Measurements from ENCODE around the gene SDCBP2. TPM values are rescaled to one million over a fixed set of nuclear protein-coding genes. Genes with fewer than 3 reads are reported as not detected.

Gene SDCBP2, protein sequence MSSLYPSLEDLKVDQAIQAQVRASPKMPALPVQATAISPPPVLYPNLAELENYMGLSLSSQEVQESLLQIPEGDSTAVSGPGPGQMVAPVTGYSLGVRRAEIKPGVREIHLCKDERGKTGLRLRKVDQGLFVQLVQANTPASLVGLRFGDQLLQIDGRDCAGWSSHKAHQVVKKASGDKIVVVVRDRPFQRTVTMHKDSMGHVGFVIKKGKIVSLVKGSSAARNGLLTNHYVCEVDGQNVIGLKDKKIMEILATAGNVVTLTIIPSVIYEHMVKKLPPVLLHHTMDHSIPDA
- total RNA-seq (18.3 TPM), polyA plus RNA-seq (ENCODE audit: insufficient read depth, low read depth, low replicate concordance) (10.3 TPM)
- long read RNA-seq, donor 1 = 0 reads
- long read RNA-seq, donor 2 = 0 reads
- long read RNA-seq, donor 3 = 0 reads
- long read RNA-seq, donor 4, partial matches to known transcripts = 0 of 1 reads
- long read RNA-seq, donor 4, other reads (novel, unspliced or antisense) = 0 of 1 reads
- long read RNA-seq, donor 5 = 0 reads
- long read RNA-seq, donor 6, partial matches to known transcripts = 0 of 1 reads
- long read RNA-seq, donor 6, other reads (novel, unspliced or antisense) = 0 of 1 reads
- long read RNA-seq, donor 7, transcript SDCBP2-202 (9 exons, 1,519 nt) = major isoform, 12 of 22 reads
- long read RNA-seq, donor 7, partial matches to known transcripts = 5 of 22 reads
- long read RNA-seq, donor 7, other reads (novel, unspliced or antisense) = 5 of 22 reads
- long read RNA-seq, donor 8 = 0 reads
- long read RNA-seq, donor 9 = 0 reads
- long read RNA-seq, donor 10, partial matches to known transcripts = 0 of 1 reads
- long read RNA-seq, donor 10, other reads (novel, unspliced or antisense) = 0 of 1 reads

DNA sequence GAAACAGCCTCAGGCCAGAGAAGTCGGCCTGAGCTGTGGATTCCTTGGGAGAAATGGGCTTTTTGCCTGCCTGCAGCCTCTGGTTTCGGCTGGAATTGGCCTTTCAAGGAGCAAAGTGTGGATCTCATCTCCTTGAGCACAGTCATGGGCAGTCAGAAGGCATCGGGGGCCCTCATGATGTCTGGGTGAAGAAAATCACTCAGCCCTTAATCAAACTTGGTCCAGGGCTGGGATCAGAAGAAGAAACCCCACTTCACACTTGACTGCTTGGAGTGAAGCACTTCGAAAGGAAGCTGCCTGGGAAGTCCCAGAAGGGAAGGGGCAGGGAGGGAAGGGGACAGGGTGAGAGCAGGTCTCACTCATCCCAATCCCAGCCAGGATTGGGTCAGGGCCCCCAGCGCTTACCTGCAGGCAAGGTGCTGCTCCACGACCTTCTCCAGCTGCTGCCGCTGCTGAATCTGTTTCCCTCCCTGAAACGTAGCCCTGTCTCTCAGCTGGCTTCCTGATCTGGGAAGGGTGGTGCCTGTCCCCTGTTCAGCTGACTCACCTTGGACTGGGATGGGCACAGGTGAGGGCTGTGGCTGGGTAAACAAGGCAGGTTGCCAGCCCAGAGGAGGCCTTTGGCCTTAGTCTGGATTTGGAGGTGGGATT, at the start of gene SDCBP2:
Gene SDCBP2, minus strand, starts transcription at position 460 of the 651 bp plus-strand sequence. CDS start 8,723 bp downstream, outside the sequence.
- TF ChIP-seq, protein P1, sequence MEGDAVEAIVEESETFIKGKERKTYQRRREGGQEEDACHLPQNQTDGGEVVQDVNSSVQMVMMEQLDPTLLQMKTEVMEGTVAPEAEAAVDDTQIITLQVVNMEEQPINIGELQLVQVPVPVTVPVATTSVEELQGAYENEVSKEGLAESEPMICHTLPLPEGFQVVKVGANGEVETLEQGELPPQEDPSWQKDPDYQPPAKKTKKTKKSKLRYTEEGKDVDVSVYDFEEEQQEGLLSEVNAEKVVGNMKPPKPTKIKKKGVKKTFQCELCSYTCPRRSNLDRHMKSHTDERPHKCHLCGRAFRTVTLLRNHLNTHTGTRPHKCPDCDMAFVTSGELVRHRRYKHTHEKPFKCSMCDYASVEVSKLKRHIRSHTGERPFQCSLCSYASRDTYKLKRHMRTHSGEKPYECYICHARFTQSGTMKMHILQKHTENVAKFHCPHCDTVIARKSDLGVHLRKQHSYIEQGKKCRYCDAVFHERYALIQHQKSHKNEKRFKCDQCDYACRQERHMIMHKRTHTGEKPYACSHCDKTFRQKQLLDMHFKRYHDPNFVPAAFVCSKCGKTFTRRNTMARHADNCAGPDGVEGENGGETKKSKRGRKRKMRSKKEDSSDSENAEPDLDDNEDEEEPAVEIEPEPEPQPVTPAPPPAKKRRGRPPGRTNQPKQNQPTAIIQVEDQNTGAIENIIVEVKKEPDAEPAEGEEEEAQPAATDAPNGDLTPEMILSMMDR (IDR thresholded peaks at IDR 0.05; ENCODE audit: borderline replicate concordance, extremely low read depth, insufficient read depth) = no peak
- H3K36me3 ChIP-seq (ENCODE audit: control insufficient read depth in 2 of 3, insufficient read depth in 3 of 3, low read length in 3 of 3) = no peaks in the 10 kb centered on the region
- H3K9ac ChIP-seq (ENCODE audit: low read length in 3 of 3) = peak within 1 kb of the TSS in 1 of 3 donors; percentile 59
- intact Hi-C loops (cut with DNase I) = no loop called here
- H3K4me1 ChIP-seq (ENCODE audit: control insufficient read depth in 2 of 3, insufficient read depth in 2 of 3, low read depth in 1 of 3, low read length in 3 of 3) = peaks cover 5 to 52% (median 49%) of the 10 kb centered on the region in 3 donors
- DNase-seq (peak in 2 of 5 donors; percentile 28 to 86), FAIRE-seq (no peak)
- H3K4me3 ChIP-seq (ENCODE audit: low read length in 3 of 3) = peak within 1 kb of the TSS in 1 of 3 donors; percentile 32
- no peaks in the 10 kb centered on the region for H3K9me3 ChIP-seq (ENCODE audit: control insufficient read depth in 2 of 3, insufficient read depth in 1 of 3, low read length in 3 of 3)
- no peaks in the 10 kb centered on the region for H3K27me3 ChIP-seq (ENCODE audit: control insufficient read depth, insufficient read depth, low read length)
- peak within 1 kb of the TSS; percentile 99 for H3K27ac ChIP-seq (ENCODE audit: low read depth in 2 of 2, low read length in 2 of 2)

DNA sequence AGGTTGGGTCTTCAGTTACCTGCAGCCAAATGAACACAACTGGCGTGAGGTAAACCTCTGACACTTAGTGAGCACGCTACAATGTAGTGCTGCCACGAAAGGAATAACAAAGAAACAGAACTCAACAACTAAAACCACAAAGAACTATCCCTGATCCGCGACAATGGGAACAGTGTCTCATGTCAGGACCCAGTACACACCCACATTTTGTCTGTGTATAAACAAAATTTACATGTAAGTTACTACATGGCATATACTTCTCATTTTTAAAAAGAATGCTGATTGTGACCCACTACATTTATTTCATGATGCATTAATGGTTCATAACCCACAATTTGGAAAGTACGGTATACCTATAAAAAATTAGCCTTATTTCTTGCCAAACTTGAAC, 49.8 kb upstream of the SDCBP2 start:
- FAIRE-seq (no peak), DNase-seq (no peak)
- intact Hi-C loops (cut with DNase I) = no loop called here
- Histone ChIP-seq H3K9ac (ENCODE audit: low read length in 3 of 3) (no peak overlapping the region), H3K4me1 (ENCODE audit: control insufficient read depth in 2 of 3, insufficient read depth in 2 of 3, low read depth in 1 of 3, low read length in 3 of 3) (peaks cover 0 to 29% (median 6%) of the 10 kb centered on the region in 3 donors), H3K4me3 (ENCODE audit: low read length in 3 of 3) (no peak overlapping the region), H3K27me3 (ENCODE audit: control insufficient read depth, insufficient read depth, low read length) (no peaks in the 10 kb centered on the region), H3K9me3 (ENCODE audit: control insufficient read depth in 2 of 3, insufficient read depth in 1 of 3, low read length in 3 of 3) (no peaks in the 10 kb centered on the region), H3K36me3 (ENCODE audit: control insufficient read depth in 2 of 3, insufficient read depth in 3 of 3, low read length in 3 of 3) (peaks cover 0 to 5% (median 0%) of the 10 kb centered on the region in 3 donors), H3K27ac (ENCODE audit: low read depth in 2 of 2, low read length in 2 of 2) (no peak overlapping the region)
- TF ChIP-seq, protein P1 (IDR thresholded peaks at IDR 0.05; ENCODE audit: borderline replicate concordance, extremely low read depth, insufficient read depth) = no peak

DNA sequence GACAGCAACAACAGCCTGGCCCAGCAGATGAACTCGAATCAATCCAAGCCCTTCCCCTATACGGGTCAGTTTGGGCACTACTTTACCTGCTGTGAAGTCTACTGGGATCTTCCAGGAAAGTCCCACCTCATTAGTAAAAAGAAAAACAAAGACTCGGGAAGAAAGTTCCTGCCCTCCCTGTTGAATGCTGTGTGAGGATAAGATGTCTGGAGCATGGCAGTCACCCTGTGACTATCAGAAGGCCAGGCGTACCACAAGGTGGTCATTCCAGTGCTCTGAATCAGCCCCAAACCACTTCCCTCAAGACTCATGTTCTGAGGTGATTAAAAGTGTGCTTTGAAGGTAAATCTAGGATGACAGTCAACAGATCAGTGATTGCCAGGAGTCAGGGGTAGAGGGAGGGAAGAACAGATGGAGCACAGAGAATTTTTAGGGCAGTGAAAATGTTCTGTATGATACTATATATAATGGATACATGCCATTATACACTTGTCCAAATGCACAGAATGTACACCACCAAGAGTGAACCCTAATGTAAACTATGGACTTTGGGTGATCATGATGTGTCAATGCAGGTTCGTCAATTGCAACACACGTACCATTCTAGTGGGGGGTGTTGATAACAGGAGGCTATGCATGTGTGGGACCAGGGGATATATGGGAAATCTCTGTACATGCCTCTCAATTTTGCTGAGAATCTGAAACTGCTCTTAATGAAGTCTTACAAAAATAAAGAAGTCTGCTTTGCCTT, 49.2 kb upstream of the SDCBP2 start:
- intact Hi-C loops (cut with DNase I) = no loop called here
- no peak for FAIRE-seq

More for the DNA sequence above, 49.2 kb upstream of the SDCBP2 start:
- Histone ChIP-seq H3K27ac (ENCODE audit: low read depth in 2 of 2, low read length in 2 of 2) (no peak overlapping the region), H3K4me3 (ENCODE audit: low read length in 3 of 3) (no peak overlapping the region), H3K36me3 (ENCODE audit: control insufficient read depth in 2 of 3, insufficient read depth in 3 of 3, low read length in 3 of 3) (peaks cover 0 to 9% (median 0%) of the 10 kb centered on the region in 3 donors), H3K27me3 (ENCODE audit: control insufficient read depth, insufficient read depth, low read length) (no peaks in the 10 kb centered on the region), H3K4me1 (ENCODE audit: control insufficient read depth in 2 of 3, insufficient read depth in 2 of 3, low read depth in 1 of 3, low read length in 3 of 3) (peaks cover 0 to 29% (median 6%) of the 10 kb centered on the region in 3 donors), H3K9ac (ENCODE audit: low read length in 3 of 3) (no peak overlapping the region), H3K9me3 (ENCODE audit: control insufficient read depth in 2 of 3, insufficient read depth in 1 of 3, low read length in 3 of 3) (no peaks in the 10 kb centered on the region)
- DNase-seq = no peak
- TF ChIP-seq, protein P1 (IDR thresholded peaks at IDR 0.05; ENCODE audit: borderline replicate concordance, extremely low read depth, insufficient read depth) = no peak

All from kidney (tissue), 22 donors.